Neutrophil (primary cell): ENCODE data around the gene LHX4.

Source experiments
- H3K27ac ChIP-seq: fragments of 200-600 bp; sonication (generic); 2 replicates; pipeline ENCODE4 v1.5.1; 2016; ENCODE audit warnings: mild to moderate bottlenecking, moderate library complexity
- H3K27me3 ChIP-seq: fragments of 200-600 bp; sonication (generic); 2 replicates; pipeline ENCODE4 v1.6.0; 2016; ENCODE audit warnings: mild to moderate bottlenecking
- H3K36me3 ChIP-seq: fragments of 200-600 bp; sonication (generic); 2 replicates; pipeline ENCODE4 v1.5.1; 2017
- H3K4me1 ChIP-seq, 2 experiments: fragments of 200-600 bp in 1 of 2; sonication (generic) in 1 of 2; 1 replicate in 1 of 2; 2 replicates in 1 of 2; pipeline versions ENCODE4 v1.5.1 to v1.6.1; 2013 to 2016; ENCODE audit warnings: low read depth in 1 of 2, low read length in 1 of 2, mild to moderate bottlenecking in 1 of 2, moderate library complexity in 1 of 2; ENCODE audit not compliant: control insufficient read depth in 1 of 2, insufficient read depth in 1 of 2
- H3K4me3 ChIP-seq, 2 experiments: fragments of 200-600 bp in 1 of 2; sonication (generic) in 1 of 2; 1 replicate in 1 of 2; 2 replicates in 1 of 2; pipeline ENCODE4 v1.5.1; 2013 to 2016; ENCODE audit warnings: low read depth in 1 of 2, low read length in 1 of 2, mild to moderate bottlenecking in 1 of 2, moderate library complexity in 1 of 2
- H3K9me3 ChIP-seq: fragments of 200-600 bp; sonication (generic); 2 replicates; pipeline ENCODE4 v1.5.1; 2016
- TF ChIP-seq, protein P1 (sequence below): fragments of 200-600 bp; sonication (generic); IDR thresholded peaks from 2 replicates; pipeline ENCODE4 v1.5.1; 2016; ENCODE audit warnings: antibody characterized with exemption

The LHX4 gene

DNA sequence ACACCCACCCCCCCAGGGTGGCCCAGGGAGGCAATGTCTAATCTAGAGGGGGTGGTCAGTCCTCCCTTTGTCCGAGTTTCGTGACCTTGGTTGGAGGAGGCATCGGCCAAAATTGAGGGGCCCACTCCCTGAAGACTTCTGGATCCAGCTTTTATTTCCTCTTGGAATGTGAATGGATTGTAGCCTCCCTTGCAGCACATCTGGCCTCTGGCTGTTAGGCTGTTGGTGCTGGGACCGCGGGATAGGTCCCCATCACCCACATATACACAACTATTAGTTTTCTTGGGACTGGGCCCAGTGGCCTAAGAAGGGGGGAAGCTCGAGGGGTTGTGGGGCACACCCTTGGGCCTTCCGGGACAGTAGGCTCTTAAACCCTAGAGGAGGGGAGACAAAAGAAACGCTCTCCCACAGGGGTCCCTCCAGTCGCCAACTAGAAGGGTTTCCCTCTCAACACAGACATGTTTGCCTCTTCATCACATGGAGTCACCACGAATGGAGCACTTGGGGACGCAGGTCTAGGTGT lies 2.5 kb downstream of the LHX4 start:
- no peak overlapping the region for H3K4me3 ChIP-seq
- no peaks in the 10 kb centered on the region for H3K36me3 ChIP-seq
- no peak overlapping the region for H3K27ac ChIP-seq
- no peaks in the 10 kb centered on the region for H3K9me3 ChIP-seq
- H3K4me1 ChIP-seq = peaks cover 64 to 91% of the 10 kb centered on the region in 2 experiments
- TF ChIP-seq, protein P1, sequence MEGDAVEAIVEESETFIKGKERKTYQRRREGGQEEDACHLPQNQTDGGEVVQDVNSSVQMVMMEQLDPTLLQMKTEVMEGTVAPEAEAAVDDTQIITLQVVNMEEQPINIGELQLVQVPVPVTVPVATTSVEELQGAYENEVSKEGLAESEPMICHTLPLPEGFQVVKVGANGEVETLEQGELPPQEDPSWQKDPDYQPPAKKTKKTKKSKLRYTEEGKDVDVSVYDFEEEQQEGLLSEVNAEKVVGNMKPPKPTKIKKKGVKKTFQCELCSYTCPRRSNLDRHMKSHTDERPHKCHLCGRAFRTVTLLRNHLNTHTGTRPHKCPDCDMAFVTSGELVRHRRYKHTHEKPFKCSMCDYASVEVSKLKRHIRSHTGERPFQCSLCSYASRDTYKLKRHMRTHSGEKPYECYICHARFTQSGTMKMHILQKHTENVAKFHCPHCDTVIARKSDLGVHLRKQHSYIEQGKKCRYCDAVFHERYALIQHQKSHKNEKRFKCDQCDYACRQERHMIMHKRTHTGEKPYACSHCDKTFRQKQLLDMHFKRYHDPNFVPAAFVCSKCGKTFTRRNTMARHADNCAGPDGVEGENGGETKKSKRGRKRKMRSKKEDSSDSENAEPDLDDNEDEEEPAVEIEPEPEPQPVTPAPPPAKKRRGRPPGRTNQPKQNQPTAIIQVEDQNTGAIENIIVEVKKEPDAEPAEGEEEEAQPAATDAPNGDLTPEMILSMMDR = no peak
- peaks cover 100% of the 10 kb centered on the region for H3K27me3 ChIP-seq

DNA sequence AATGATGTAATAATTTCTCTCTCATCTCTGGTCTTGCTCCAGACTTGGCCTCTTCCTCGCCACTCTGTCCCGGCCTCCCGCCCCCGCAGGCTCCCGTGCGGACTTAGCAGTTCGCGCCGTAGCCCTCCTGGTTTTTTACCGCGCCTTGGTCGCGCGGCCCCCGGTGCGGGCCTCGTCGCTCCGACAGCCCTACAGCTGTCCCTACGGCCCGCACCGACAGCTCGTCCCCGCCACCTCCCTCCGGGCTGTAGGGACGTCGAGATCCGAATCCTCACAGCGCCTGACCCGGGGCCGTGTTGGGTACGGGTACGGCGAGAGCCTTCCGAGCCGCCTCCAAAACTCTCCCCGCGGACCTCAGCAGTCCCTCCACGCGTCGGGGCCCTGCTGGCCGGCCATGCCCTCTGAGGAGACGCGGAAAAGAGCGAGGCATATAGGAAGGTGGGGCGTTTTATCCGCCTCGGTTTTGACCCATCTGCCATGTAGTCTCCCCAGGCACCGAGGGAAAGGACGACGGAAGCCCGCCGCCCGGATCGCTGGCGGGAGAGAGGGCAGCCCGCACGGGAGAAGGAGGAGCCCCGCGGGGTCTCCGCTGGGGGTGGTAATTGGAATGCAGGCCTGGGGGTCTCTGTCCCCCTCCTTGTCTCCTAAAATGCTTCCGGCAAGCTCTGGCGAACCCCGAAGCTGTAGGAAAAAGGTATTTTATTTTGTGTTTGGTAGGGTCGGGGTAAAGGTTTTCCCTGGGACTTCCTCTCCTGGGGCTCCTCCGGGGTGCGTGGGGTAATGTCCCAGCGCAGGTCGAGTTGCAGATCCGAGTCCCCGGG lies 3.3 kb downstream of the LHX4 start:
- TF ChIP-seq, protein P1 = no peak
- H3K4me3 ChIP-seq = peak overlapping the region in 1 of 2 experiments; percentile 19
- H3K36me3 ChIP-seq = no peaks in the 10 kb centered on the region
- no peak overlapping the region for H3K27ac ChIP-seq
- peaks cover 64 to 87% of the 10 kb centered on the region in 2 experiments for H3K4me1 ChIP-seq
- no peaks in the 10 kb centered on the region for H3K9me3 ChIP-seq
- peaks cover 100% of the 10 kb centered on the region for H3K27me3 ChIP-seq

DNA sequence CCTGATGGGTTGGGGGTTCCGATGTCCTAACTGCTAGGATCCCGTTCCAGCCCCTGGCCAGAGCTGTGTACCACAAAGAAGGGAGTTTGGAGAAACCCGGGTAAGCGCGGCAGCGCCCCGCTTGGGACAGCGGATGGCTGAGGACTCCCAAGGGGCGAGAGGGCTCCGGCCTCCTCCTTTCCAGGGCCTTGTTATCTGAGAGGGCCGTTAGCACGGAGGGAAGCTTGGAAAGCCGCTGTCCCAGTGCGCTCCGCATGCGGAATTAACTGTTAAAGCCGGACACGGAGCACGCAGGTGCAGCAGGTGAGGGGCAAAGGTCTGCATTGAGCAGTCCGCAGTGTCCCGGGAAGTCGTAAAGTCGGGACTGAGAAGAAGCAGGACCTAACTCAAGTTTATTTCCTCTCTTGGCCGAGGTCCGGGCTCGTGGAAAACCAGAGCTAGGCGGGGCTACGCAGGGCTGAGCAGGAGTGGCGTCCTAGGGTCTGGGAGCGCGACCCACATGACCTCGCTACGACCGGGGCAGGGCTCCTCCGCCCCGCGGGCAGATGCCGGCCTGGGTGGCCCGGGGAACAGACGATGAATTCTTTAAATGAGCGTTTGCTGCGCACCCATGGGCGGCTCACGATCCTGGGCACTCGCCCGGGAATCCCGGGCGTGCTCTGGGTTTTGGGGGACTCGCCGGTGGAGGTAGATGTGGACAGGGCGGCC lies 4.5 kb downstream of the LHX4 start:
- Histone ChIP-seq H3K27ac (no peak overlapping the region), H3K4me3 (peak overlapping the region; percentile 15 to 17)

DNA sequence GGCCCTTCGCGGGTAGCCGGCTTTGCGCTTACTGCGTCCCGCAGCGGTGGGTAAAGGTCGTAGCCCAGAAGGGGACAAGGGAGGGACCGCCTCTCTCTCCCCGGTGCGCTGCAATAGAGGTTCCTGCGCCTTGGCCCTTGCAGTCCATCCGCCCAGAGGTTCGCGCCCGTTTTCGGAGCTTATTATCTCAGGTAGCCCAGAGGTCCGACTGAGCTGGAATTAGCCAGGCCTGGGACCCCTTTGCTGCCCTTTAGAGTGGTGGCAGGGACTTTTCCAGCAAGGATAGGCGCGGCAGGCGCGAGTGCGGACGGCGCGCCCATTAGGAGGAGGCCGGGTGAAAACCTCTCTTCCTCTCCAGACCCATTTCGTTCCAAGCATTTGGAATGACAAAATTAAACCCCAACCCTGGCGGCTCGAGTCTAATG lies 5.0 kb downstream of the LHX4 start:
- Histone ChIP-seq H3K27ac (no peak overlapping the region), H3K9me3 (no peaks in the 10 kb centered on the region), H3K4me3 (peak overlapping the region; percentile 15 to 25), H3K36me3 (no peaks in the 10 kb centered on the region), H3K4me1 (peaks cover 57 to 71% of the 10 kb centered on the region in 2 experiments), H3K27me3 (peaks cover 100% of the 10 kb centered on the region)
- TF ChIP-seq, protein P1 = no peak

More for the DNA sequence above, 4.5 kb downstream of the LHX4 start:
- H3K36me3 ChIP-seq = no peaks in the 10 kb centered on the region
- H3K9me3 ChIP-seq = no peaks in the 10 kb centered on the region
- H3K4me1 ChIP-seq = peaks cover 57 to 76% of the 10 kb centered on the region in 2 experiments
- H3K27me3 ChIP-seq = peaks cover 100% of the 10 kb centered on the region
- TF ChIP-seq, protein P1 = no peak

DNA sequence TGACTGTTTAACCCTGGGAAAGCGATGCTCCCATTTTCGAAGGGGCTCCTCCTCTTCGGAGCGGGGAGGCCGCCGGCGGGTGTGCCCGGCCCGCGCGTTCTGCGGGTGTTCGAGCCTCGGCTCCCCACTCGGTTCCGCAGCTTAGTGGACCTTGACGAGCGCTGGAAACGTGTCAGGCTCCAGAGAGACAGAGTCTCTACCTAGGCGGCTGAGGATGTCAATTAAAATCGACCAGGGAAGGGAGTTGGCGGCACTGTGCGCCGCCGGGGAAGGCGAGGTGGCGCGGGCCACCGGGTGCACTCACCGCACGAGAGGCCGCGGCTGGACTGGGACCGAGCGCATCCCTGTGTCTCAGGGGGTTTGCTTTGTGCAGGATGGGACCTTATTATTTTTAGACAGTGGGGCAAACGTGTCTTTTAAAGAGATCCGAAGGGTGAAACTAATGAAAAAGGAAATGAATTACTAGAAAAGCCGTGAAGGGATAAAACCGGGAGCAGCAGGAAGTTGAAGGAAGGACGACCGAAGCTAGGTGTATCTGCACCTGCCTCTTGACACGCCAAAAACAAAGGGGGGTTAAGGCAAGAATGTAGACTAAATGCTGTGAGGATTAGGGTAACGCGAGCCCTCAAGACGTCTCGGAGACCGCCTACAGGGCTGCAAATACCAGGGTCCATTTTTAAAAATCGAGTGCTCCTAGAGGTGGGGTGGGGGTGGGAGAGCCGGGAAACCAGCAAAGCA lies 5.6 kb downstream of the LHX4 start:
- H3K9me3 ChIP-seq = no peaks in the 10 kb centered on the region
- H3K27ac ChIP-seq = no peak overlapping the region
- H3K27me3 ChIP-seq = peaks cover 100% of the 10 kb centered on the region
- H3K4me3 ChIP-seq = peak overlapping the region; percentile 15 to 25
- H3K36me3 ChIP-seq = no peaks in the 10 kb centered on the region
- H3K4me1 ChIP-seq = peaks cover 52 to 65% of the 10 kb centered on the region in 2 experiments
- TF ChIP-seq, protein P1 = no peak
